Measurements from ENCODE around the gene LAX1.

DNA sequence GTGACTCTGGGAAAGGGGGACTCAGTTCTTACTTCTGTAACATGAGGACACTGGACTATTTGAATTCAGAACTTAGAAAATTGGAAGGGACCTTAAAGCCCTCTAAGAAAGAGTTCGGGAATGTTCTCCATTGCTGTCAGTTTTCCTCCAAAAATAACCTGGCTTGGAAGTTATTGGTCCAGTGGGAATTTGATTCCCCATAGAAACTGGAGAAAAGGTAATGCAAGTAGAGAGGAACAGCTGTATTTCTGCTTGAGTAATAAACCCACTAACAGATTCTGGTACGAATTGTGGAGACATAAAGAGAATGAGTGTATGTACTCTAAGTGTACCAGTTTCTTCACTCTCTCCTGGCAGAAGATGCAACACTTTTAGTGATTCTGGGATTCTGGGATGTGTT lies 32.2 kb downstream of the LAX1 start:
- TF ChIP-seq POLR2A (IDR thresholded peaks at IDR 0.05) = no peak
- TF ChIP-seq, protein P1, sequence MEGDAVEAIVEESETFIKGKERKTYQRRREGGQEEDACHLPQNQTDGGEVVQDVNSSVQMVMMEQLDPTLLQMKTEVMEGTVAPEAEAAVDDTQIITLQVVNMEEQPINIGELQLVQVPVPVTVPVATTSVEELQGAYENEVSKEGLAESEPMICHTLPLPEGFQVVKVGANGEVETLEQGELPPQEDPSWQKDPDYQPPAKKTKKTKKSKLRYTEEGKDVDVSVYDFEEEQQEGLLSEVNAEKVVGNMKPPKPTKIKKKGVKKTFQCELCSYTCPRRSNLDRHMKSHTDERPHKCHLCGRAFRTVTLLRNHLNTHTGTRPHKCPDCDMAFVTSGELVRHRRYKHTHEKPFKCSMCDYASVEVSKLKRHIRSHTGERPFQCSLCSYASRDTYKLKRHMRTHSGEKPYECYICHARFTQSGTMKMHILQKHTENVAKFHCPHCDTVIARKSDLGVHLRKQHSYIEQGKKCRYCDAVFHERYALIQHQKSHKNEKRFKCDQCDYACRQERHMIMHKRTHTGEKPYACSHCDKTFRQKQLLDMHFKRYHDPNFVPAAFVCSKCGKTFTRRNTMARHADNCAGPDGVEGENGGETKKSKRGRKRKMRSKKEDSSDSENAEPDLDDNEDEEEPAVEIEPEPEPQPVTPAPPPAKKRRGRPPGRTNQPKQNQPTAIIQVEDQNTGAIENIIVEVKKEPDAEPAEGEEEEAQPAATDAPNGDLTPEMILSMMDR (IDR thresholded peaks at IDR 0.05) = no peak

All from adrenal gland (tissue), 5 donors.